OCI-LY7 (cell line): ENCODE measurements around the gene EGFL7. TPM values are rescaled to one million over a fixed set of nuclear protein-coding genes. Genes with fewer than 3 reads are reported as not detected.

Source experiments
- BruUV-seq: library from RNA; stranded (reverse); fragments of 400-500 nt; replicated peaks from 2 replicates; lab custom pipeline; 2021; lab: Mats Ljungman, UMichigan
- CTCF ChIA-PET: fragments of 300-600 bp; sonication (Branson Sonifier 250); formaldehyde crosslinking; loops from one replicate; lab custom pipeline; 2022; ENCODE audit warnings: antibody characterized with exemption; ENCODE audit not compliant: unreplicated experiment; lab: Charles Lee
- POLR2A ChIA-PET: fragments of 300-600 bp; sonication (Branson Sonifier 250); formaldehyde crosslinking; loops from one replicate; lab custom pipeline; 2022; ENCODE audit warnings: antibody characterized with exemption; lab: Charles Lee
- DNase-seq: peaks from one replicate; pipeline ENCODE4 v3.0.0-alpha.2; 2015; ENCODE audit warnings: low spot score
- H2AFZ ChIP-seq: fragments of 200-600 bp; sonication (generic), shearing (Covaris generic); 2 replicates; pipeline ENCODE4 v1.6.1; 2014; ENCODE audit warnings: mild to moderate bottlenecking, antibody characterized with exemption, low read length, moderate library complexity
- H3K27ac ChIP-seq: fragments of 200-600 bp; sonication (generic); 2 replicates; pipeline ENCODE4 v1.5.1; 2014; ENCODE audit warnings: mixed run types, low read depth, mild to moderate bottlenecking, moderate library complexity, low read length, inconsistent platforms; ENCODE audit not compliant: poor library complexity, severe bottlenecking
- H3K36me3 ChIP-seq: fragments of 200-600 bp; sonication (generic); 2 replicates; pipeline ENCODE4 v1.6.1; 2014; ENCODE audit warnings: mild to moderate bottlenecking, antibody characterized with exemption, low read length, moderate library complexity, mixed read lengths; ENCODE audit not compliant: insufficient read depth
- H3K4me1 ChIP-seq: fragments of 200-600 bp; sonication (generic); 2 replicates; pipeline ENCODE4 v1.5.1; 2014; ENCODE audit warnings: mild to moderate bottlenecking, low read length; ENCODE audit not compliant: insufficient read depth, poor library complexity, severe bottlenecking
- H3K4me2 ChIP-seq: fragments of 200-600 bp; sonication (generic); 2 replicates; pipeline ENCODE4 v1.6.1; 2014; ENCODE audit warnings: mild to moderate bottlenecking, low read length
- H3K4me3 ChIP-seq: fragments of 200-600 bp; sonication (generic); 2 replicates; pipeline ENCODE4 v1.5.1; 2014; ENCODE audit warnings: mild to moderate bottlenecking, low read depth, low read length; ENCODE audit not compliant: poor library complexity, severe bottlenecking
- H3K79me2 ChIP-seq: fragments of 200-600 bp; sonication (generic); 2 replicates; pipeline ENCODE4 v1.6.1; 2016; ENCODE audit warnings: low read depth, mild to moderate bottlenecking, low read length, moderate library complexity, mixed read lengths; ENCODE audit not compliant: insufficient read depth
- H3K9me2 ChIP-seq: fragments of 200-600 bp; sonication (generic); 2 replicates; pipeline ENCODE4 v1.6.1; 2016; ENCODE audit warnings: mild to moderate bottlenecking, low read length, mixed read lengths; ENCODE audit not compliant: insufficient read depth
- H3K9me3 ChIP-seq: fragments of 200-600 bp; sonication (generic); 2 replicates; pipeline ENCODE4 v1.6.1; 2014; ENCODE audit warnings: mild to moderate bottlenecking, mixed run types, low read length, mixed read lengths
- H4K20me1 ChIP-seq: fragments of 200-600 bp; sonication (generic); 2 replicates; pipeline ENCODE4 v1.6.1; 2014; ENCODE audit warnings: mild to moderate bottlenecking, antibody characterized with exemption, low read length, moderate library complexity, mixed read lengths; ENCODE audit not compliant: insufficient read depth
- CTCF ChIP-seq: fragments of 200-600 bp; sonication (generic); conservative IDR thresholded peaks from 2 replicates; pipeline ENCODE4 v1.5.1; 2014; ENCODE audit warnings: mild to moderate bottlenecking, antibody characterized with exemption, low read length, moderate library complexity, mixed read lengths
- EZH2phosphoT487 ChIP-seq: fragments of 200-600 bp; sonication (generic); IDR thresholded peaks from 2 replicates; pipeline ENCODE4 v1.6.1; 2018; ENCODE audit warnings: low read depth, borderline replicate concordance, mild to moderate bottlenecking, mixed run types, antibody characterized with exemption, low read length, moderate library complexity, mixed read lengths
- intact Hi-C: fragments of 100-400 bp; cut with micrococcal nuclease; formaldehyde crosslinking; loops from one replicate; pipeline ENCODE4 v1.10.0; 2022; ENCODE audit not compliant: unreplicated experiment
- total RNA-seq, 2 experiments: library from RNA; depleted of rRNA in 1 of 2; stranded (reverse); fragments of >200 nt in 1 of 2; shearing (Covaris generic) in 1 of 2; gene quantifications; 2 replicates each; pipeline ENCODE4 v1.2.3, GENCODE V29; 2014 to 2022

Gene EGFL7
- total RNA-seq, 2 experiments from 2014 or later = not detected

- TF ChIP-seq EZH2phosphoT487 = no peak
- no peak for TF ChIP-seq CTCF
- no peaks in the 10 kb centered on the region for H3K79me2 ChIP-seq
- ChIA-PET CTCF (no interaction called here), POLR2A (no interaction called here)
- H3K4me2 ChIP-seq = no peak overlapping the region
- H3K36me3 ChIP-seq = no peaks in the 10 kb centered on the region
- intact Hi-C loops = no loop called here
- no peaks in the 10 kb centered on the region for H3K9me3 ChIP-seq
- H3K27ac ChIP-seq = no peak overlapping the region
- H3K4me3 ChIP-seq = no peak overlapping the region
- DNase-seq = no peak
- no TSS peak for BruUV-seq
- H2AFZ ChIP-seq = no peak overlapping the region
- H4K20me1 ChIP-seq = no peaks in the 10 kb centered on the region
- H3K9me2 ChIP-seq = no peaks in the 10 kb centered on the region
- H3K4me1 ChIP-seq = peaks cover 20% of the 10 kb centered on the region
These were observed 41.0 kb upstream of the EGFL7 start for GRCh38 chr9:136621734-136622093.

GRCh38 chr9:136622538-136622948, 40.2 kb upstream of the EGFL7 start:
- intact Hi-C loops = no loop called here
- Histone ChIP-seq H3K9me3 (no peaks in the 10 kb centered on the region), H2AFZ (no peak overlapping the region), H3K27ac (no peak overlapping the region), H3K4me2 (no peak overlapping the region), H3K79me2 (no peaks in the 10 kb centered on the region), H3K4me1 (peaks cover 20% of the 10 kb centered on the region), H3K36me3 (no peaks in the 10 kb centered on the region), H3K4me3 (no peak overlapping the region), H3K9me2 (no peaks in the 10 kb centered on the region), H4K20me1 (no peaks in the 10 kb centered on the region)
- CTCF ChIA-PET = no interaction called here
- DNase-seq = no peak
- BruUV-seq = no TSS peak
- TF ChIP-seq CTCF (no peak), EZH2phosphoT487 (no peak)
- POLR2A ChIA-PET = no interaction called here

- Histone ChIP-seq H2AFZ (no peak overlapping the region), H3K4me3 (no peak overlapping the region), H4K20me1 (no peaks in the 10 kb centered on the region), H3K27ac (no peak overlapping the region), H3K4me2 (no peak overlapping the region), H3K4me1 (peaks cover 13% of the 10 kb centered on the region), H3K79me2 (no peaks in the 10 kb centered on the region), H3K36me3 (no peaks in the 10 kb centered on the region), H3K9me2 (no peaks in the 10 kb centered on the region), H3K9me3 (no peaks in the 10 kb centered on the region)
- ChIA-PET CTCF (no interaction called here), POLR2A (interaction anchor here (0.6 kb wide), 1 partner anchor 99 kb away, joined by 4 read pairs; no protein-coding TSS in a partner anchor)
- intact Hi-C loops = no loop called here
- no peak for DNase-seq
- no TSS peak for BruUV-seq
- TF ChIP-seq CTCF = no peak
- no peak for TF ChIP-seq EZH2phosphoT487
These were observed 39.5 kb upstream of the EGFL7 start for GRCh38 chr9:136623016-136623841.
